ENCODE data around the gene ATOSA.

DNA sequence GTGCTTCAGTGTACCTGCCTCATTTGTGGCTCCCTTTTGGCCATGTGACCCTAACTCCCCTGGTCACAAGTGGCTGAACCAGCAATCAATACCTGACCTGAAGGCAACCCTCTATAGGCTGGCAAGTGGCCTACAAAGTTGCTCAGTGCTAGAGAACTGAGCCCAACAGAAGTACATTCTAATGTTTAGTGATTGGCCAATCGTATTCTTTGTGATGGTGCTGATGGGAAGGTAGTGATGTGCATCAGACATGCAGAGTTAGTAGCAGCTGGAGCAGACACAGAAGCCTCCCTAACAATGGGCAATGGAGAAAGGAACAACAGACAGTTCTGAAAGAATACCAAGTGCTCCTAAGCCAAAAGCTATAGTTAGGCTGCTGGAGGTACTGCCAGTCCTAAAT, 10.4 kb upstream of the ATOSA start:
- TF ChIP-seq CTCF (IDR thresholded peaks at IDR 0.05; ENCODE audit: low read depth, low read length, poor library complexity, severe bottlenecking) (no peak), EZH2phosphoT487 (IDR thresholded peaks at IDR 0.05; ENCODE audit: borderline replicate concordance, low read length) (no peak)

Measured in DOHH2 (cell line).